KG1 (cell line): ENCODE results near the gene C18orf32.
"Not testable (repeated sequence)": the region's sequence is repeated elsewhere in the genome, so short reads cannot be mapped to it uniquely, and the experiment has no call there.

Experiments used
- DNase-seq: peaks from one replicate; lab custom pipeline; 2025; lab: John Stamatoyannopoulos, UW

C18orf32 gene

DNA sequence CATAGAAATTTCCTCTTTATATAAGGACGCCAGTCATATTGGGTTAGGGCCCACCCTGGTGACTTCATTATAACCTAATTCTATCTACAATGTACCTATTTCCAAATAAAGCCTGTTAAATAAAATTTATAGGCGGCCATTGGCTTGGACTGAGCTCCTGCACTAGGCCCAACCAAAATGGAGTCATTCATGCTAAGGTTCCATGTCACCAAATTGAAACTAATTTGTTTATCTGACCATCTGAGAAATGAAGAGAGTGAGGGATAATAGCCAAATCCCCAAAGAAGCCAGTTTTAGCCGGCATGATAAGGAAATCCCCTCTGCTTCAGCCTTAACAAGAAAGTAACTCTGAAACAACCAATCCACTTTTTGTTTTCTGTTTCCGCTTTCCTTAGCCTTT is 19.4 kb downstream of the C18orf32 start:
- no peak for DNase-seq

DNA sequence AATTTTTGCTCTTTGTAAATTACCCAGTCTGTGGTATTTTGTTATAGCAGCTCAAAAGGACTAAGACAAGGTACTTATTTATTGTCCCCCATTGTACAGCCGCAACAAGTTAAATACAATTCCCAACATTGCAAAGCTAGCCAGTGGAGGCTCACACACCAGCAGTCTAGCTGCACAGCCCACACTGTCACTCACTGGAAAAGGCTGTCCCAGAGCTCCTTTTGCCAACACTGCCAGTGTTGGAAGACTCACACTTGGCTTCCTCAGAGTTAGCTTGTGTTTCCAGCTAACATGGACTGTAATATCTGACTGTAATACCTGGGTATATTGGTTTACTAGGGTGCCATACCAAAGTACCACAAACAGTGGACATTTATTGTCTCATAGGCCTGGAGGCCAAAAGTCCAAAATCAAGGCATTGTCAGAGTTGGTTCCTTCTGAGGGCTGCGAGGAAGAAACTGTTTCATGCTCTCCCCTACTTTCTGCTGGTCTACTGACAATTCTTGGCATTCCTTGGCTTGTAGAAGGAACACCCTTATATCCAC is 19.9 kb downstream of the C18orf32 start:
- DNase-seq, result no peak

DNA sequence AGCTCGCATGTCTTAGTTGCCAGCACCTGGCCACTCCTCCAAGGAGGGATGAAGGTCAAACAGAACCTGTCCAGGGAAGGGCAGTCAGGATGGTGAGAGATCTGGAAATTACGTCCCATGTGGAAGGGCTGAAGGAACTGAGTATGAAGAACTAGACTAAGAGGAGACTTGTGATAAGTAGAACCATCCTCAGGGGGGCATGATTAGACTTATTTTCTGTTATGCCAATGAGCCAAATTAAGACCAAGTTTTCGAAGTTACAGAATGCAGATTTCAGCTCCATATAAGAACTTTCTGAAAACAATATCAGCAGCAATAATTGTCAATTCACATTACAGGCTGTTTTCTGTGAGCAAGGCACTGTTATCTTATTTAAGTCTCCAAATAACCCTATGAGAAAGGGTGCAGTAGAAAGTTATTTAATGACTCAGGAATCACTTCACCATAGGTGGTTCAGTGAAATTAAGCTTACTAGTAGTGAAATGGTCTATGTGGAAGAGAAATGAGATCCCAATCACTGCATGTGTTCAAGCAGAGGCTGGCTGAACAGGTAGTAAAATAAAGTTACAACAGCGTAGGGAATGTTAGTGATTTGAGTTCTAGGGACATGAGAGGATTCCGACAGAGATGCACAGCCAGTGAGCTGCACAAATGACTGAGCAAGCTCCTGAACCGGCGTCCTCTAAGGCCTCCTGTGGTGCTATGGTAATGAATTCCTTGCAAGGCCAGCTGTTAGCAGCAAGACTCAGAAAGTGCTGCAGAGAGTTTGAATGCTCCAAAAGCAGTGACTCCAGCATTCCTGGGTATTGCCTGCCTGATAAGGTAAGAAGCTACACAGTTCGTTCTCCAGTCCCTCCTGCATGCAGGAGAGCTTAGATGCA is 22.1 kb downstream of the C18orf32 start:
- DNase-seq, result no peak

DNA sequence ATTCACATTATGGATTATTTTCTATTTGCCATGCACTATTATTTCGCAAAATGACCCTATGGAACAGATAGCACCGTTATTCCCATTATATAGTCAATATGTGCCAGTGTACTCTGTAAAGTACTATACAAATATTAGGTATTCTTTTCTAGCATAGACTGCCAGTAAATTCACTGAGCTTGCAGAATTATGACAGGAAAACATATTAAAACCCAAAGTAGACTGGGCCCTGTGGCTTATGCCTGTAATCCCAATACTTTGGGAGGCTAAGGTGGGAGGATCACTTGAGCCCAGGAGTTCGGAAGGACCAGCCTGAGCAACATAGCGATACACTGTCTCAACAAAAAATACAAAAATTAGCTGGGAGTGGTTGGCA is 25.4 kb downstream of the C18orf32 start:
- no peak for DNase-seq

DNA sequence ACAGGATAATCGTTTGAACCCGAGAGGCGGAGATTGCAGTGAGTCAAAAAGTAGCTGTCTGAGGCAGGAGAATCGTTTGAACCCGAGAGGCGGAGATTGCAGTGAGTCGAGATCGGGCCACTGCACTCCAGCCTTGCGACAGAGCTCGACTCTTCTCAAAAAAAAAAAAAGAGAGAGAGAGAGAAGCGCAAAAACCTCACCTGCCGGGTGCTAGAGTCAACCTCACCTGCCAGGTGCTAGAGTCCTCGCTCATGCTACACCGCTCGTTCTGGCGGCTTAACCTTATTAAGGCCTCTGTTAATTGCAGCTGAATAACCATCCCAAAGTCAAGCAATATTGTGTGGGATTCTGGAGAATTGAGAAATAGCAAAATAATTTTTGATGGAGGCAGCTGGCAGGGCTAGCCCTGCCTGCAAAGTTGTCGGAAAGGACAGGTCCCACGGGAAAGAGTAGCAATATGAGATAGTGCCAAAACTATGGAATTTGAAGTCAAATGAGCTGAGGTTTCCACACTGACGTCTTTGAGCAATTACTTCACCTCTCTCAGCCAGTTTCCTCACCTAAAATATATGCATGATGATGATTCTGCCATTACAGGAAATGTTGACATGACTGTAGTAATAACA is 25.9 kb downstream of the C18orf32 start:
- no peak for DNase-seq

DNA sequence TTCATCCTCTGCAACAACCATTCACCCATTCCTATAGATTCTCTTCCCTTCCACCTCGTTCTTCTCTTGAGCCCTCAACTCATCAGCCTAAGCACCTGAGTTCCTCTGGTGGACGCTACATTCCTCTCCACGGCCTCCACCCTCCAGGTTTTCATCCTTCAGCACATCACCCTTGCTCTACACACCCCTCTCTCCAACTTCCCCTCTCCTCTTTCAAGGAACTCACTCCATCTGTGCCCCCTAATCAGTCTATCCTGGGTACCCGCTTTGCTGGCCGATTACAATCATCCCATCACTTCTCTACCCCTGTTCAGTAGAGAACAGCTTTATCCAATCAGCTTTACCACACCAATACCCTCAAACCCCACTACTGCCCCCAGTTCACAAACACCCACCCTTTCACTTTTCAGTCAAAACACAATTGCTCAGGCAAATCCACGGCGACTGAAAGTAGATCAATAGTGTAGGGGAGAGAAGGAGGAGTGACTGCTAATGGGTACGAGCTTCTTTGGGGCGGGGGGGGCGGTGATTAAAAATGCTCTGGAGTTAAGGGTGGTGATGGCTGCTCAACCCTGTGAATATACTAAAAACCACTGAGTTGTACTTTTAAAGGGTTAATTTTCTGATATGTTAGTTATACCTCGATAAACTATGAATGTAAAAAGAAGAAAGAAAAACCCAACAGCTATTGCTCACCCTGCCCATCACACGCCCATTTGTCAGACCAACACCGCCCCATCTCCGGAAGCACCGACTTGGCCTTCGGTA is 27.4 kb downstream of the C18orf32 start:
- no peak for DNase-seq

DNA sequence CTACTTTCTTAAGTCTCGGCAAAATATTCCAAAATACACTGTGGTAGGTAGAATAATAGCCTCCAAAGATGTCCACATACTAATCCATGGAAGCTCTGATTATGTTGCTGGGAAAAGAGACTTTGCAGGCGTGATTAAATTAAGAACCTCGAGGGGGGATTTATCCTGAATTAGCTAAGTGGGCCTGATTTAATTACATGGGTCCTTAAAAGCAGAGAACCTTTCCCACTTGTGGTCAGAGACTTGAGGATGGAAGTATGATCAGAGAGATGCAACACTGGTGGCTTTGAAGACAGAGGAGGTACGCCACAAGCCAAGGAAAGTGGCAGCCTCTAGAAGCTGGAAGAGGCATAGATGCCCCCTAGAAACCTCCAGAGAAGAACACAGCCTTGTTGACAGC is 29.4 kb downstream of the C18orf32 start:
- DNase-seq, result no peak

DNA sequence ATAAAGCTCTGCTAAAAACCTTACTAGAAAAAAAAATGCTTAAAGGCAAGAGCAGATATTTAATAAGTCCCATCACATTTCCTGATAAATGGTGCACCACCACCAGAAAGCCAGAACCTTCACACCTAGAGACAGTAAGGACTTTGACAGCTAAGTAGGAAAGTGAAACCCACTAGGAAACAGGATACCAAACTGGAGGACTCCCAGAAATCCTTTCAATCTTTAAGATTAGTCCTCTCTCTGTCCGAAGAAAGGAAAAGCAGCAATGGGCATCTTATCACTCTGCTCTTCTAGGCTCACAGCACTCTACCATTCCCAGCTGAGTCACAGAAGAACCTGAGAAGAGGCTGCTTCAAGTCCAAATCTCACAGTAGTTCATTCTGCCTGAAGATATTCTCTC is 30.2 kb downstream of the C18orf32 start:
- DNase-seq, result no peak

DNA sequence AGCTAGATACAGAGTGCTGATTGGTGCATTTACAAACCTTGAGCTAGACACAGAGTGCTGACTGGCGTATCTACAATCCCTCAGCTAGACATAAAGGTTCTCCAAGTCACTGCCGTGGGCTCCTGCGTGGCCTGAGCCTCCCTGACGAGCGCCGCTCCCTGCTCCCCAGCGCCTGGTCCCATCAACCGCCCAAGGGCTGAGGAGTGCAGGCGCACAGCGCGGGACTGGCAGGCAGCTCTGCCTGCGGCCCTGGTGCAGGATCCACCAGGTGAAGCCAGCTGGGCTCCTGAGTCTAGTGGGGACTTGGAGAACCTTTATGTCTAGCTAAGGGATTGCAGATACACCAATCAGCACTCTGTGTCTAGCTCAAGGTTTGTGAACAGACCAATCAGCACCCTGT is 34.5 kb downstream of the C18orf32 start:
- DNase-seq, result not testable (repeated sequence)

DNA sequence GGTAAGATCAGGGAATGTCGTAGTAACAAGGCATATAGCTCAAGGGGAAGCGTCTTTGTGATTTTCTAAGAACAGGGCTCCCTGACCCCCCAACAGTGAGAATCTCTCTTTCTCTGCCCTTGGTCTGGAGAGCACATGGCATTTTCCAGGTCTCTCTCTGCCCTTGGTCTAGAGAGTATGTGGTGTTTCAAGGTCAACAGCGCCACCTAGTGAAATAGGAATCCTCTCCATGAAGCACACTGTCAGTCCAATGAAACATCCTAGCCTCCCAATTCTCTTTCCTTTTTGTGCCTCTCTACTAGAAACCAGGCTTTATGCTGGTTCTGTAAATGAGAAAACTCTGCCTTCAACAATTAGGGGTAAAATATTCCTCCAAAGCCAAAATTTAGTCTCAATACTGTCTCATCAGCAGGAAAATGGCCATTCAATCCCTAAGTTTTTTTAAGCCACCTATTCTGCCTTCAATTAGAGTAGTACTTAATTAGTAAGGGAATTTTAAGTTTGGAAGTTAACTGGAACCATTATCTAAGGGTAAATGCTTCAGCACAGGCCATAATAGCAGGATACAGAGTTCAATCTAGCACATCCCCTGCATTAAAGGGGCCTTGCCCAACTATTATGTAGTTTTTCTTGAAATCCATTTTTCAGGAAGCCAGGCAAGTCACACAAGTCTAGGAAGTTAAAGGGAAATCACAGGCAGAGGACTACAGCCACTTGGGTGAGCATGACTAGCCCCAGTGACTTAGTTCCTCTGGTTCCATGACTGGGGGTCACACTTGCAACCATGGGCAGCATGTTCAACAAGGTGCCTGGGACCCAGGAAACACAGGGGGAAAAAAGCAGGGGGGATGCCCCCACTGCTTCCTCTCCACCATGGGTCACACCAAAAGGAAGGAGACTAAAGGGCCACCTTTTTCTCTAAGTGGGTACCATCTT is 39.0 kb downstream of the C18orf32 start:
- no peak for DNase-seq

DNA sequence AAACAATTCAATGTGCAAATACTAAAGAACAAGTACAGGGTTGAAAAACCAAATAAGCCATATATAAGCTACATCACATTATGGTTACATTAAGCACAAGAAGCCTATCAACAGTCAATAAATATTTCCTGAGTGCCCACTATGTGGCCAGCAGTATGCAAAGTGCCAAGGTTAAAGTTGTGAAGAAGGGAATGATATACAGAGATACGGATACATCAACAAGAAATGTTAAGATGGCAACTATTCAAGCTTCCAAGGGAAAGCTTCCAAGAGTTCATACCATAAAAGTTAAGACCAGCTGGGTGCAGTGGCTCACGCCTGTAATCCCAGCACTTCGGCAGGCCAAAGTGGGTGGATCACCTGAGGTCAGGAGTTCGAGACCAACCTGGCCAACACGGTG is 40.6 kb downstream of the C18orf32 start:
- DNase-seq, result no peak

DNA sequence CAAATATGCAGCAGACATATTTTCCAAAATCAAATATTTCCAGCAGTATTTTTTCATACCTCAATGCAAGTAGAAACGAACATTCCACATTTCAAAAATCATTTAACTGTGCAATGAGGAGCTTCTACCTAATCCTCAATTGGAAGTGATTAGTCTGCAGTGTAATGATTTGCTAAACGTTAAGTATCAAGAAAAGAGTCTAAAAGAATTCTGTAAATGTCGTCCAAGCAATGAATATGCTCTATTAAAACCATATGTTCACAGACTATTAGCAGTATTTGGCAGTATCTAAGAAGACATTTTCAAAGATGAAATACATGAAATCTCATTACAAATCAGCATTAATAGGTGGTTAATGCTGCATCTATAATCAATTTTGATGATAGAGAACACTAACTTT is 42.5 kb downstream of the C18orf32 start:
- no peak for DNase-seq

DNA sequence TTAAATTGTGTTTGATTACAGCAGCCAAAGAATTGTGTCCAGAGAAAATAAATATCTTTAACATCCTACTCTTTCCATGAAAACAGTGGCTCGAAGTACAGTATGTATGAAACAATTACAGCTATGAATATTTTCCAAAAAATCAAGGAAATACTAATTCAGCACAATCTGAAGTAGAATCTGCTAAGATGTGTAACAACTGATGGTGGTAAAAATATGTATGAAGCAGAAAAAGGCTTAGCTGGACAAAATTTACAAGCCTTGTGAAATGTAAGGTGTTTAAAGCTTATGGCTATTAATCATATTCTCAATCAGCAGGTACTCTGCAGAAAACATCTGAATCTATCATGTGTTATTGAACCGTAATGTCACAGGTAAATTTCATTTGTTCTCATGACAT is 43.2 kb downstream of the C18orf32 start:
- DNase-seq, result no peak

DNA sequence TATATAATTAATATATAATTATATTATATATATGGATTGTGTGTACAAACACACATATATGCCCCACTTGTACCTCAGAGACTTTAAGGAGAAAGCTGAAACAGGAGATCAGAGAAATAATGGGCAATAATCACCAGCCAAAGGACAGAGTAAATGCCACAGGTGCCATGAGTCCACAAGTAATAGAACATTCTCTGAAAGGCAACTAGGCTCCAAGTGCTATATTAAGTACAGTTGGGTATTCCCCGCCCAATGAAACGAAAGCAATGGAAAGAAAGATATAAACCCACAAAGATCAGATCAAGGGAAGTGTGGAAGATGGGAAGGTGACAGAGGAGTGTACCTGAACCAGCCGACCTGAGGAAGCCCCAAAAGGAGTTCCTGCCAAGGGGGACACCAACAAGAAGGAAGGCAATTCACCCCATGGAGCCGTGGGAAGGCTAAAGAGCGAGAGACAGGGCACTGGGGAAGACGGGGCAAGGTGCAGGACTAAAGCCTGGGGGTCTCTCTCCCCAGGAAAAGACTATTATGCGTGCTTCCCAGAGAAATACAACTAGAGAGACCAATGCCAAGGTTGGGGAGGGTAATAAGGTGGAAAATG is 45.6 kb downstream of the C18orf32 start:
- no peak for DNase-seq

DNA sequence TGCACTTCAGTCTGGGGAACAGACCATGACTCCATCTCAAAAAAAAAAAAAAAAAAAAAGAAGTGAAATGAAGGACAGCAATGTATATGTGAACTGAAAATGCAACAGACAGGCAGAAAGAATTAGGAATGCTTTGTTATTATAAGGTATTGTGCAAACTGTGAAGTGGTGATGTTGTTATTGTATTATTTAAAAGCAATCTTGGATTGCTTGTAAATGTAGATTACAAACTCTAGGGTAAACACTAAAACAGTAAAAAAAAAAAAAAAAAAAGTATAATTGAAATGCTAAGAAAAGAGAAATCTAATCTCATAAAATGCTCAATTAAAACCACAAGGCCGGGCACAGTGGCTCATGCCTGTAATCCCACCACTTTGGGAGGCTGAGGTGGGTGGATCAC is 51.9 kb downstream of the C18orf32 start:
- DNase-seq, result no peak

DNA sequence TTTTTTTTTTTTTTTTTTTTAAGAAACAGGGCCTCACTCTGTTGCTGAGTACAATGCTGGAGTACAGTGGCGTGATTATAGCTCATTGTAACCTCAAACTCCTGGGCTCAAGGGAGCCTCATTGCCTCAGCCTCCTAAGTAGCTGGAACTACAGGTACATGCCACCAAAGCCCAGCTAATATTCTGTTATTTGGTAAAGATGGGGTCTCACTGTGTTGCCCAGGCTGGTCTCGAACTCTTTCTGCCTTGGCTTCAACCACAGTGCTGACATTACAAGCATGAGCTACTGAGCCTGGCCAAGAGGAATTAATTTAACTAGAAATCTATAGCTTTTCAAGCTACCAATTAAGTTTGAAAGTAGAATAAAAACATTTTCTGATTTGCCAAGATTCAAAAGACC is 54.4 kb downstream of the C18orf32 start:
- DNase-seq, result no peak

DNA sequence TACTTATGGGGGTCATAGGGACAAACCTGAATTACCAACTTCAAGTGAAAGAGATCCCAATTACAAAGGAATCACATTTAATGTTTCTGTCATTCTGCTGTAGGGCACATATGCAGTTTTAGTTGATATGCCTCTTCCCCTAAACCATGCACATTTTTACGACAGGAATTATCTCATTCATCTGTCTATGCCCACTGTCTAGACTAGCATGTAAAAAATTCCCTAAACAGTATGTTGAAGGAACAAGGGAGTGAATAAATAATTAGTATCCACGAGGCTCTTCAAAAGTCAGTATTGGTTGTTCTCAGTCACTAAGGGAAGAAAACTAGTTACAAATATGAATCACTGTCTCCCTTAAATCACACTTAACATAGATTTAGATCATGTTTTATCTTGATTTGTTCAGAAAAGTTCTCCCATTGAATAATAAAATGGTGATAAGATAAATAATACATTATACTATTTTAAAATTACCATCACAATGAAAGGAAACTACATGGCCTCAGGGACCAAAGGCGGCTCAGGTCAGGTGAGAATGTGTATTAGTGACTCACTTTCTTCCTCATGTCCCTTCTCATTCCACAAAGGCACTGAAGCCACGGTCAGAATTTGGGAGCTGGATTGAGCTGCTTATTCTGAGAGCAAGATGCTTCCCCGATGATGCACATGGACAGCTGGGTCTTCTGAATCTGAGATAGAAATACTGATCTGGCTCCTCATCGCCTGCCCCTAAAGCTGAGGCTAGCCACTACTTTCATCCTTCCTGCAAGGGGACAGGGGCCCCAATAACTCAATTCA is 55.7 kb downstream of the C18orf32 start:
- DNase-seq, result no peak
